K562 (cell line): ENCODE results near the gene BGLAP. TPM values are rescaled to one million over a fixed set of nuclear protein-coding genes. Genes with fewer than 3 reads are reported as not detected.

Experiments used
- CBFA2T2 ChIP-seq: fragments of 450-650 bp; conservative IDR thresholded peaks from 2 replicates; pipeline ENCODE4 v1.6.1; 2017; ENCODE audit warnings: mild to moderate bottlenecking
- CCNT2 ChIP-seq: IDR thresholded peaks from 2 replicates; pipeline ENCODE4 v1.6.1; 2011; ENCODE audit warnings: borderline replicate concordance, low read depth, mild to moderate bottlenecking, moderate library complexity, mixed read lengths, low read length; ENCODE audit not compliant: insufficient read length; ENCODE audit errors: extremely low read depth
- FOXM1 ChIP-seq, 2 experiments: fragments of 450-650 bp in 1 of 2; sonication (generic) in 1 of 2; formaldehyde crosslinking in 1 of 2; IDR thresholded peaks; 2 replicates each; pipeline versions ENCODE4 v1.6.1 to v1.9.0; 2017 to 2022; ENCODE audit warnings: low read depth in 2 of 2, mild to moderate bottlenecking in 2 of 2, missing genetic modification reagents in 1 of 2, moderate library complexity in 1 of 2
- NFATC3 ChIP-seq: fragments of 450-650 bp; IDR thresholded peaks from 2 replicates; pipeline ENCODE4 v1.6.1; 2017; ENCODE audit warnings: mild to moderate bottlenecking
- NR1H2 ChIP-seq: sonication (generic); formaldehyde crosslinking; IDR thresholded peaks from 2 replicates; pipeline ENCODE4 v1.4.0; 2020; ENCODE audit warnings: mild to moderate bottlenecking, missing genetic modification reagents
- NRF1 ChIP-seq, 2 experiments: fragments of 450-650 bp; IDR thresholded peaks in 1 of 2; conservative IDR thresholded peaks in 1 of 2; 2 replicates each; pipeline ENCODE4 v1.6.1; 2014; ENCODE audit warnings: mild to moderate bottlenecking in 2 of 2
- PHF20 ChIP-seq: fragments of 450-650 bp; IDR thresholded peaks from 2 replicates; pipeline ENCODE4 v1.6.1; 2018; ENCODE audit not compliant: partially characterized antibody
- RAD51 ChIP-seq: fragments of 450-650 bp; IDR thresholded peaks from 2 replicates; pipeline ENCODE4 v1.7.1; 2016; ENCODE audit warnings: low read depth, mild to moderate bottlenecking, borderline replicate concordance
- SREBF2 ChIP-seq: sonication (generic); formaldehyde crosslinking; IDR thresholded peaks from 2 replicates; pipeline ENCODE4 v1.4.0; 2020; ENCODE audit warnings: mild to moderate bottlenecking, missing genetic modification reagents
- STAG1 ChIP-seq: sonication (generic); formaldehyde crosslinking; IDR thresholded peaks from 2 replicates; pipeline ENCODE4 v1.5.0; 2020; ENCODE audit warnings: missing genetic modification reagents, borderline replicate concordance
- TEAD1 ChIP-seq, 2 experiments: fragments of 450-650 bp in 1 of 2; sonication (generic) in 1 of 2; formaldehyde crosslinking; IDR thresholded peaks; 2 replicates each; pipeline versions ENCODE4 v1.4.0 to v1.8.0; 2020 to 2022; ENCODE audit warnings: mild to moderate bottlenecking in 2 of 2, missing genetic modification reagents in 1 of 2
- ZKSCAN1 ChIP-seq: fragments of 150-350 bp; IDR thresholded peaks from 2 replicates; pipeline ENCODE4 v1.6.1; 2016; ENCODE audit warnings: low read depth, low read length
- ZNF124 ChIP-seq: sonication (generic); formaldehyde crosslinking; IDR thresholded peaks from 2 replicates; pipeline ENCODE4 v1.8.1; 2022; ENCODE audit warnings: missing genetic modification reagents
- ZNF143 ChIP-seq: sonication (generic); formaldehyde crosslinking; IDR thresholded peaks from 2 replicates; pipeline ENCODE4 v1.9.0; 2022; ENCODE audit warnings: mild to moderate bottlenecking, missing genetic modification reagents
- ZNF431 ChIP-seq: sonication (generic); formaldehyde crosslinking; IDR thresholded peaks from 2 replicates; pipeline ENCODE4 v1.8.0; 2022; ENCODE audit warnings: mild to moderate bottlenecking, missing genetic modification reagents
- ZNF707 ChIP-seq: fragments of 250-450 bp; sonication (Bioruptor Pico); conservative IDR thresholded peaks from 2 replicates; pipeline ENCODE4 v1.8.0; 2022; ENCODE audit warnings: inconsistent platforms, mild to moderate bottlenecking, moderate library complexity
- ZNF717 ChIP-seq: fragments of 250-450 bp; sonication (Bioruptor Pico); IDR thresholded peaks from 2 replicates; pipeline ENCODE4 v1.5.0; 2021
- ZZZ3 ChIP-seq: fragments of 450-650 bp; IDR thresholded peaks from 2 replicates; pipeline ENCODE4 v1.6.1; 2016; ENCODE audit warnings: antibody characterized with exemption, mild to moderate bottlenecking, moderate library complexity
- polyA plus RNA-seq, 8 experiments: library from polyadenylated mRNA; depleted of rRNA in 4 of 8; stranded (reverse) in 5 of 8; unstranded in 3 of 8; fragments of >200 nt; fragmentation: Nextera tagmentation in 2 of 8; fragmentation: Illumina TruSeq in 1 of 8; extraction: Ambion mirVana in 2 of 8; extraction: Trizol in 1 of 8; gene quantifications; 2 replicates each; pipeline versions ENCODE4 v1.2.1 to v1.2.3, GENCODE V29; 2011 to 2014; ENCODE audit warnings: inconsistent platforms in 1 of 8, missing spikeins in 1 of 8
- total RNA-seq, 7 experiments: library from RNA; depleted of rRNA in 6 of 7; stranded (reverse); fragments of >200 nt in 6 of 7; fragmentation: Illumina TruSeq in 2 of 7; extraction: Trizol in 2 of 7; gene quantifications; 2 replicates each; pipeline versions ENCODE4 v1.2.1 to v1.2.3, GENCODE V29; 2011 to 2021; ENCODE audit warnings: low replicate concordance in 1 of 7
- TF ChIP-seq, protein P1 (sequence below), 3 experiments: fragments of 200-800 bp in 1 of 3; sonication (Bioruptor generic) in 1 of 3; sonication (generic) in 1 of 3; formaldehyde crosslinking in 1 of 3; IDR thresholded peaks; 2 replicates each; pipeline versions ENCODE4 v1.6.1 to v1.8.0; 2016 to 2022; ENCODE audit warnings: mild to moderate bottlenecking in 2 of 3, missing compliant biosample characterization in 2 of 3, missing genetic modification characterization in 2 of 3, missing genetic modification reagents in 1 of 3
- TF ChIP-seq, protein P2 (sequence below): fragments of 450-650 bp; formaldehyde crosslinking; IDR thresholded peaks from 2 replicates; pipeline ENCODE4 v1.4.0; 2020; ENCODE audit warnings: mild to moderate bottlenecking, moderate library complexity
- TF ChIP-seq, protein P3 (sequence below): sonication (generic); formaldehyde crosslinking; IDR thresholded peaks from 2 replicates; pipeline ENCODE4 v1.8.0; 2022; ENCODE audit warnings: mild to moderate bottlenecking, low read depth, missing genetic modification reagents
- TF ChIP-seq, protein P4 (sequence below): sonication (generic); formaldehyde crosslinking; IDR thresholded peaks from 2 replicates; pipeline ENCODE4 v1.9.0; 2022; ENCODE audit warnings: mild to moderate bottlenecking, missing genetic modification reagents
- TF ChIP-seq, protein P5 (sequence below): sonication (generic); formaldehyde crosslinking; IDR thresholded peaks from 2 replicates; pipeline ENCODE4 v1.9.0; 2022; ENCODE audit warnings: mild to moderate bottlenecking, missing genetic modification reagents
- TF ChIP-seq, protein P6 (sequence below): fragments of 250-450 bp; sonication (Bioruptor Pico); IDR thresholded peaks from 2 replicates; pipeline ENCODE4 v1.8.0; 2022; ENCODE audit warnings: moderate library complexity, mild to moderate bottlenecking, inconsistent platforms

BGLAP gene
- total and polyA plus RNA-seq, 9 of the 15 experiments (the other 6 are each of a cell fraction or from before 2014, with no cell fraction given) = 0.15 to 1.4 (median 0.28) TPM; not detected in 3

DNA sequence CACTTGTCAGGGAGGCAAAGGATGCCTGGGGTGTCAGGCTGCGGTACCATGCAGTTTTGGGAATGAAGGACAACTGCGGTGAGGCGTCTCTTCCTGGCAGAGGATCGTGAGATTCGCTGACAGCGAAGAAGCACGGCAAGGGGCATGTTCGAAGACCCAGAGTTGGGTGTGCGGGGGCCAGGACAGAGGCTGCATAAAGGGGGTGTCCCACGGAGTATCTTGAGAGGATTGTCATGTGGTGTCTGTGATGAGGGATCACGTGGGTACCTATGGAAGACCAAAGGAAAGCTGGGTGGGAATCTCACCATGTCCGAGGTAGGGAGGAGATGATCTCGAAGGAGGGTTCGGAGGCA lies 47.7 kb upstream of the BGLAP start (continued):
- TF ChIP-seq RAD51 = peak; percentile 52
- 0 out of 2 replicates have a peak, but pooled peaks have one; percentile 31 for TF ChIP-seq CBFA2T2
- TF ChIP-seq ZNF431 (CRISPR knock-in tag) = no peak
- TF ChIP-seq CCNT2 = no peak
- TF ChIP-seq SREBF2 (CRISPR knock-in tag) = peak; percentile 91; the same call in 1 of the 2 replicates
- no peak for TF ChIP-seq FOXM1 (IDR thresholded peaks at IDR 0.05; ENCODE audit: low read depth)
- 0 out of 2 replicates have a peak, but pooled peaks have one; percentile 77 for TF ChIP-seq FOXM1 (CRISPR knock-in tag; IDR thresholded peaks at IDR 0.05; ENCODE audit: low read depth)
- TF ChIP-seq, protein P1, sequence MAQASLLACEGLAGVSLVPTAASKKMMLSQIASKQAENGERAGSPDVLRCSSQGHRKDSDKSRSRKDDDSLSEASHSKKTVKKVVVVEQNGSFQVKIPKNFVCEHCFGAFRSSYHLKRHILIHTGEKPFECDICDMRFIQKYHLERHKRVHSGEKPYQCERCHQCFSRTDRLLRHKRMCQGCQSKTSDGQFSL (CRISPR knock-in tag; IDR thresholded peaks at IDR 0.05) = 0 out of 2 replicates have a peak, but pooled peaks have one; percentile 30
- TF ChIP-seq, protein P1 (tag; IDR thresholded peaks at IDR 0.05) = no peak
- 0 out of 2 replicates have a peak, but pooled peaks have one; percentile 71 for TF ChIP-seq NR1H2 (CRISPR knock-in tag)
- TF ChIP-seq PHF20 = peak; percentile 26
- peak; percentile 24; the same call in 1 of the 2 replicates for TF ChIP-seq STAG1 (CRISPR knock-in tag)
- TF ChIP-seq, protein P2, sequence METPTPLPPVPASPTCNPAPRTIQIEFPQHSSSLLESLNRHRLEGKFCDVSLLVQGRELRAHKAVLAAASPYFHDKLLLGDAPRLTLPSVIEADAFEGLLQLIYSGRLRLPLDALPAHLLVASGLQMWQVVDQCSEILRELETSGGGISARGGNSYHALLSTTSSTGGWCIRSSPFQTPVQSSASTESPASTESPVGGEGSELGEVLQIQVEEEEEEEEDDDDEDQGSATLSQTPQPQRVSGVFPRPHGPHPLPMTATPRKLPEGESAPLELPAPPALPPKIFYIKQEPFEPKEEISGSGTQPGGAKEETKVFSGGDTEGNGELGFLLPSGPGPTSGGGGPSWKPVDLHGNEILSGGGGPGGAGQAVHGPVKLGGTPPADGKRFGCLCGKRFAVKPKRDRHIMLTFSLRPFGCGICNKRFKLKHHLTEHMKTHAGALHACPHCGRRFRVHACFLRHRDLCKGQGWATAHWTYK (CRISPR knock-in tag) = 0 out of 2 replicates have a peak, but pooled peaks have one; percentile 32
- TF ChIP-seq NRF1 (conservative IDR thresholded peaks at IDR 0.05 in 1 of 2, IDR thresholded peaks at IDR 0.05 in 1 of 2) = no peak
- TF ChIP-seq ZNF717 (CRISPR knock-in tag) = no peak
- TF ChIP-seq, protein P3, sequence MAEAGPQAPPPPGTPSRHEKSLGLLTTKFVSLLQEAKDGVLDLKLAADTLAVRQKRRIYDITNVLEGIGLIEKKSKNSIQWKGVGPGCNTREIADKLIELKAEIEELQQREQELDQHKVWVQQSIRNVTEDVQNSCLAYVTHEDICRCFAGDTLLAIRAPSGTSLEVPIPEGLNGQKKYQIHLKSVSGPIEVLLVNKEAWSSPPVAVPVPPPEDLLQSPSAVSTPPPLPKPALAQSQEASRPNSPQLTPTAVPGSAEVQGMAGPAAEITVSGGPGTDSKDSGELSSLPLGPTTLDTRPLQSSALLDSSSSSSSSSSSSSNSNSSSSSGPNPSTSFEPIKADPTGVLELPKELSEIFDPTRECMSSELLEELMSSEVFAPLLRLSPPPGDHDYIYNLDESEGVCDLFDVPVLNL (CRISPR knock-in tag) = no peak
- no peak for TF ChIP-seq ZKSCAN1
- TF ChIP-seq, protein P4, sequence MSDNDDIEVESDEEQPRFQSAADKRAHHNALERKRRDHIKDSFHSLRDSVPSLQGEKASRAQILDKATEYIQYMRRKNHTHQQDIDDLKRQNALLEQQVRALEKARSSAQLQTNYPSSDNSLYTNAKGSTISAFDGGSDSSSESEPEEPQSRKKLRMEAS (CRISPR knock-in tag) = 0 out of 2 replicates have a peak, but pooled peaks have one; percentile 6
- no peak for TF ChIP-seq ZNF707 (CRISPR knock-in tag)
- no peak for TF ChIP-seq ZNF124
- TF ChIP-seq ZZZ3 = no peak
- TF ChIP-seq ZNF143 = no peak
- no peak for TF ChIP-seq NFATC3
- TF ChIP-seq, protein P5, sequence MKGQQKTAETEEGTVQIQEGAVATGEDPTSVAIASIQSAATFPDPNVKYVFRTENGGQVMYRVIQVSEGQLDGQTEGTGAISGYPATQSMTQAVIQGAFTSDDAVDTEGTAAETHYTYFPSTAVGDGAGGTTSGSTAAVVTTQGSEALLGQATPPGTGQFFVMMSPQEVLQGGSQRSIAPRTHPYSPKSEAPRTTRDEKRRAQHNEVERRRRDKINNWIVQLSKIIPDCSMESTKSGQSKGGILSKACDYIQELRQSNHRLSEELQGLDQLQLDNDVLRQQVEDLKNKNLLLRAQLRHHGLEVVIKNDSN = peak; percentile 61
- 0 out of 4 replicates have a peak, but pooled peaks of 1 of the 2 experiments have one; percentile 12 for TF ChIP-seq TEAD1 (CRISPR knock-in tag; IDR thresholded peaks at IDR 0.05)
- TF ChIP-seq, protein P6, sequence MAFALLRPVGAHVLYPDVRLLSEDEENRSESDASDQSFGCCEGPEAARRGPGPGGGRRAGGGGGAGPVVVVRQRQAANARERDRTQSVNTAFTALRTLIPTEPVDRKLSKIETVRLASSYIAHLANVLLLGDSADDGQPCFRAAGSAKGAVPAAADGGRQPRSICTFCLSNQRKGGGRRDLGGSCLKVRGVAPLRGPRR = no peak
